Stomach smooth muscle (tissue), 2 donors: ENCODE measurements around the gene NAA10.

Experiments
- H3K27ac ChIP-seq: one replicate; pipeline ENCODE4 v1.7.0; 2013; ENCODE audit warnings: mild to moderate bottlenecking, low read length, inconsistent platforms
- H3K27me3 ChIP-seq, 2 donors: one replicate each; pipeline ENCODE4 v1.7.0; 2013; ENCODE audit warnings: low read length in 2 of 2; ENCODE audit not compliant: insufficient read depth in 2 of 2, control insufficient read depth in 1 of 2
- H3K36me3 ChIP-seq, 2 donors: one replicate each; pipeline ENCODE4 v1.7.0; 2013; ENCODE audit warnings: low read length in 2 of 2; ENCODE audit not compliant: control insufficient read depth in 2 of 2, insufficient read depth in 2 of 2
- H3K4me1 ChIP-seq: one replicate; pipeline ENCODE4 v1.7.0; 2013; ENCODE audit warnings: low read length; ENCODE audit not compliant: control insufficient read depth, insufficient read depth
- H3K4me3 ChIP-seq, 2 donors: one replicate each; pipeline ENCODE4 v1.7.0; 2013; ENCODE audit warnings: low read length in 2 of 2
- H3K9ac ChIP-seq, 2 donors: one replicate each; pipeline ENCODE4 v1.7.0; 2013; ENCODE audit warnings: low read length in 2 of 2, mild to moderate bottlenecking in 1 of 2
- H3K9me3 ChIP-seq, 2 donors: one replicate each; pipeline ENCODE4 v1.7.0; 2013; ENCODE audit warnings: low read length in 2 of 2; ENCODE audit not compliant: control insufficient read depth in 2 of 2
- donor health status: healthy.
- donor health status: Pancreatic carcinoma.

Gene NAA10

DNA sequence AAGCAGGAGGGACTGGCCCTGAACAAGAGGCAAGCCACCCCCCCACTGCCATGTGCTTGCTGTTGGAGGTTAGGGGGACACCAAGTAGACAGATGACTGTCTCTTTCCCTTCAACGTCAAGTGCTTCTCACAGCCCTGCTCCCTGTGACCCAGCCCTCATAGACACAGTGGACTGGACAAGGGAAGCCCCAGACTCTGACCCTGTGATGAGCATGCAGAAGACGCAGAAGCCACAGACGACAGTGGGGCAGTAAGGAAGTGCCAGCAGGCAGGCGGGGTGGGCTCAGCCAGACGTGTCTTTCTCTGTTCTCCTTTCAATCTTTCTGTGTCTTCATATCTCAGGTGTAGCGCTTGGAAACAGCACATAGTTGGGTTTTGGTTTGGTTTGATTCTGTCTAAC, 46.5 kb downstream of the NAA10 start:
- Histone ChIP-seq H3K4me3 (no peak overlapping the region), H3K27me3 (peaks cover 27 to 50% of the 10 kb centered on the region in 2 donors), H3K36me3 (no peaks in the 10 kb centered on the region), H3K27ac (no peak overlapping the region), H3K9ac (no peak overlapping the region), H3K4me1 (peaks cover 8% of the 10 kb centered on the region), H3K9me3 (no peaks in the 10 kb centered on the region)

DNA sequence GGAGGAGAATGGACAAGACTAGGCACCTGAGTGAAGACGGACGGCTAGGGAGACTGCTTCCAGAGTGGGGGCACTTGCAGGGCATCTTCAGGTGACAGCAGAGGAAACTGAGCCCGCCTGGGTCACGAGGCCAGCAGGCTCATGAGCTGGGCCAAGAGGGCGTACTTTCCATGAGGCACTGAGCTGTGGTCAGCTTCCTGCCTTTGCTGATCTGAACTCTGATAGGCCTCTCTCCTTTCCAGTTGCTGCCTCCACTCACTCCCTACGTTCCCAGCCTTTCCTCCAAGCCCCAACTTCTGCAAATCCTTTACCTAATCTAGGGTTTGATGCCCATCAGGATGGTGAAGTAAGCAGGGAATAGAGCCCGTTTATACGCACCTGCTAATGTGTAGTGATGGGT, 47.5 kb downstream of the NAA10 start:
- Histone ChIP-seq H3K27me3 (peaks cover 27 to 52% of the 10 kb centered on the region in 2 donors), H3K4me3 (no peak overlapping the region), H3K9me3 (no peaks in the 10 kb centered on the region), H3K27ac (no peak overlapping the region), H3K9ac (no peak overlapping the region), H3K36me3 (no peaks in the 10 kb centered on the region), H3K4me1 (peaks cover 8% of the 10 kb centered on the region)

DNA sequence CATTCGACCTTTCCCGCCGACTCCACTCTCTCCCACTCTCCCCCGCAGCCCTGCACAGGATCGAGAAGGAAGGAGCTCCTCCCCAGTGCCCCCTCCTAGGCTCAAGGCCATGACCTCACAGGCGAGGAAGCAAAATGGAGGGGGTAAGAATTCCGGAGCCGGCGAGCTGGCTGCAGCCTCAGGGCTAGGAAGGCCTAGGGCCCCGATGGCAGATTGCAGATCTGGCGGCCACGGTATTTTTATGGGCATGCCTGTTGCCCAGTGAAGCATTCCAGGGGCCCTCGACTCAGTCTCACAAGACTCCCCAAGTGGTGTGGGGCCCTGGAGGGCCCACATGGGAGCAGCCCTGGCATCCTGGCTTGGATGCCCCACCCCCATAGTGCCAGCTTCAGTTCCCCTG, 47.9 kb downstream of the NAA10 start:
- no peaks in the 10 kb centered on the region for H3K9me3 ChIP-seq
- H3K9ac ChIP-seq = no peak overlapping the region
- H3K27ac ChIP-seq = no peak overlapping the region
- H3K4me1 ChIP-seq = peaks cover 8% of the 10 kb centered on the region
- H3K36me3 ChIP-seq = no peaks in the 10 kb centered on the region
- no peak overlapping the region for H3K4me3 ChIP-seq
- peaks cover 27 to 51% of the 10 kb centered on the region in 2 donors for H3K27me3 ChIP-seq

DNA sequence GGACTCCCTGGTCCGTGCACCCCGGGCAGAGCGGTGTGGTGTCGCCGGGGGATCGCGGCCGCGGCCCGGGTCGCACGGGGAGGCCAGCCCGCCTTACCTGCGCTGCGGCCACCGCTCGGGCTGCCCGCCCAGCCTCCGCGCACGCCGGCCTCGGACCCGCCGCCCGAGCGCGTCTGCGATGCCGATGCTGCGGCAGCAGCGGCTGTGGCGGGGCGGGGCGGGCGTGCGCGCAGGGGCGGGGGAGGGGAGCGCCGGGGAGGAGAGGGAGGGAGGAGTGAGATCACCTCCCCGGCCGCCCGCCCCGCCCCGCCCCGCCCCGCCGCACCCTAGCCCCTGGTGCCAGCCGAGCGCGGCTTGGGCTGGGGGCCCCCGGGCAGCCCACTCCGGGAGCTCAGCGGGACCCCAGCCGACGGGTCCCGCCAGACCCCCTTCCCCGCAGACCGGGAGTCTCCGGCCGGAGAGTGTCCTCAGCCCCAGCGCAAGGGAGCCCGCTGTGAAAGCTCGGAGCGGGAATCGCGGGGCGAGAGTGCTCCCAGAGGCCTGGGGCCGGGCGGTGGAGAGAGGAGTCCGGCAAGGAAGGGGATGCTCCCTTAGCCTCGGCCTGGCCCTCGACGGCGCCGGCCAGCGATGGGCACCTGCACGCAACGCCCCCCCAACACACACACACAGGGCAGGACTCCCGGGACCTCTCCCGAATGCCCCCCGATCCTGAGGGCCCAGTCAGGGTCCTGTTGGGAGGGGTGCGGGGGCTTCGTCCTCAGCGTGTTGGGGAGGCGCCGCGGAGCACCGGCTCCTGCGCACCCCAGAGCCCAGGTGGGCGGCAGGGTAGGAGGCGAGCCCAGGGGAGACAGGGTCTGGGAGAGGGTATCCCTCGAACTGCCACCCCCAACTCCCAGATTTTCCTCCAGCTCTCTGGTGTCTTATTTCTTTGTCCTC, 48.6 kb downstream of the NAA10 start, which contains the start of gene L1CAM:
L1CAM (minus strand) TSS at position 206 of the 936 bp plus-strand sequence. CDS start 10,337 bp downstream, outside the sequence.
- Histone ChIP-seq H3K36me3 (no peaks in the 10 kb centered on the region), H3K9ac (no peak within 1 kb of the TSS), H3K27ac (no peak within 1 kb of the TSS), H3K9me3 (no peaks in the 10 kb centered on the region), H3K4me1 (peaks cover 8% of the 10 kb centered on the region), H3K27me3 (peaks cover 27 to 53% of the 10 kb centered on the region in 2 donors), H3K4me3 (peak within 1 kb of the TSS in 1 of 2 donors; percentile 35)

DNA sequence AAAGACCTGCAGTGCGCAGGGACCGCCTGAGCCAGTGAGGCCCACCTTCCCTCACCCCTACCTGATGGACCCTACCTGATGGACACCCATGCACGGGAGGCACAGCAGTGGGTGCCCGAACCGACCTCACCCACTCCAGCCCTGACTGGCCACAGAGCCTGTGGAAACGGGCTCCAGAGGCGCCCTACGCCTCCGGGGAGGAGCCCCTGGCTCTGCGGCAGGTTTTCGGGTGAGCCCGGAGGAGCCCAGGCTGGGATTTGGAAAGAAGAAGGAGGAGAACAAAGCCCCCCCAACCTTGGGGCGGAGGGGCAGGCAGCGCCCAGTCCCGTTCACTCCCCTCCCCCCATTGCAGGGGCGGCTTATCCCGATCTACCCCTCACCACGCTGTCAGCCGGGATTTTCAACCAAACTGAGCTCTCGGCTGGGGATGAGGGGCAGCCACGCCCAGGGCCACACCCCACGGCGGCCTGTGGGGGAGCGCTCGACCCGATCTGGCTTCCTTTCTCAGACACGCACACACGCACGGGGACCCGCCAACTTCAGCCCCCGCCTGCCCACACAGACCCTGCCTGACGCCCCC, 49.5 kb downstream of the NAA10 start:
- H3K4me1 ChIP-seq = peaks cover 8% of the 10 kb centered on the region
- peaks cover 27 to 57% of the 10 kb centered on the region in 2 donors for H3K27me3 ChIP-seq
- no peak overlapping the region for H3K27ac ChIP-seq

DNA sequence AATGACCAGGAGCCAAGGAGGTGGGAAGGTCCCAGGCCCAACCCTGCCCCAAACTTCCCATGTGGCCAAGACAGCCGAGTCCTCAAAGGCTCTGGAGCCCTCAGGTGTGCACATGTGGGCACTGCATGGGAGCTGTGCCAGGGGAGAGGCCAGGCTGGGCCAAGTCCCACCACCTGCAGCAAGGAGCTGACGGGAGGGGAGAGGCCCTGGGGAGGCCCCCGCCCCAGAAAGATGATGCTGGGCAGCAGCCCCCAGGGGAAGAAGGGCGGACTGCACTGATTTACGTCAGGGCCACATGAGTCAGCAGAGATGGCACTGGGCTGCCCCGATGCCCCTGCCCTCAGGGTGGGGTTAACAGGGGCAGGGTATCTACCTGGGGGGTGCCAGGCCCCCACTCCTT, 50.2 kb downstream of the NAA10 start:
- Histone ChIP-seq H3K27me3 (peaks cover 27 to 60% of the 10 kb centered on the region in 2 donors), H3K4me1 (peaks cover 8% of the 10 kb centered on the region), H3K27ac (no peak overlapping the region), H3K9me3 (no peaks in the 10 kb centered on the region), H3K9ac (no peak overlapping the region), H3K4me3 (no peak overlapping the region), H3K36me3 (no peaks in the 10 kb centered on the region)

More for the DNA sequence above, 49.5 kb downstream of the NAA10 start:
- Histone ChIP-seq H3K36me3 (no peaks in the 10 kb centered on the region), H3K9me3 (no peaks in the 10 kb centered on the region), H3K4me3 (peak overlapping the region in 1 of 2 donors; percentile 35), H3K9ac (no peak overlapping the region)

DNA sequence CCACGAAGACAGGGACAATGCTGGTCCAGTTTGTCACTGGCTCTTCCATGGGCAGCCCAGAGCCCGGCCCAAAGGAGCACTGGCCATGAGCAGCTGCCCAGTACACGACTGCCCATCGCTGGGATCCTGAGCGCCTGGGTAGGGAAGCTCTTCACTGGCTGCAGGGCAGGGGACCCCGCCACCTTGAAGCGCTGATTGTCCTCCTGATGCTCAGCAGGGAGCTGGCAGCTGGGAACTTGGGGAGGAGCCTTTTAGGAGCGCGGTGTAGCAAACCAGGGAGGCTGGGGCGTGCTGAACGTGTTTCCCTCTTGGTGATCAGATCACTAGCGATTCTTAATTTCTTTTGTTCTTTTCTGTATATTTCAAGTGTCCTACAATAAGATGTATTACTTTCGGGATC, 50.7 kb downstream of the NAA10 start:
- Histone ChIP-seq H3K27me3 (peaks cover 27 to 61% of the 10 kb centered on the region in 2 donors), H3K36me3 (no peaks in the 10 kb centered on the region), H3K4me3 (no peak overlapping the region), H3K4me1 (peaks cover 8% of the 10 kb centered on the region), H3K27ac (no peak overlapping the region), H3K9ac (no peak overlapping the region), H3K9me3 (no peaks in the 10 kb centered on the region)

DNA sequence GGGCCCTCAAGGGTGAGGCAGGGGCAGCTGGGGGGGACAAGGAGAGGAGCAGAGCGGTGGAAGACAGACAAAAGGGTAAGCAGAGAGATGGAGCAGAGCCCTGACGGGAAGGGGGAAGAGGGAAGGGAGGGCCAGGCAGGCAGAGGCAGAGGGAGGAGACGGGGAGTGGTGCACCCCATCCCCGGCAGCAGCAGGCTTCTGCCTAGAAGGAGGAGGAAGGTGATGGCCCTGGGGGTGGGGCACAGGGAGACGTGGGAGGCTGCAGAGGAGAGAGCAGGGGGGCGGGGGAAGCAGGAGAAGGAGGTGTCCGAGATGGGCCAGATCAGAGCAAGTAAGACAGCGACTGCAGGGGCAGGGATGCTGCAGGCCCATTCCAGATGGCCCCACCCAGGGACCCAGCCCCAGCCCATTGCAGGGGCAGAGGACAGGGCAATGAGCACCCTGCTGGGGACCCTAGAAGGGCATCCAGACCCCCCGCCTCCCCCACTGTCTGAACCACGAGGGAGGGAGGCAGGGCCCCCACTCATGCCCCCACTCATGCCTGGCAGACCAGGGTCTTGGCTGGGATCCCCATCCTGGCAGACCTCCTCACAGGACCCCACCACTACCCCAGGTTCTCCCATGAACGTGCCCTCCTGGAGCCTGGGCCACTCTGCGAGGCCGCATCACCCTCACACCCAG, 51.5 kb downstream of the NAA10 start:
- no peaks in the 10 kb centered on the region for H3K36me3 ChIP-seq
- H3K27me3 ChIP-seq = peaks cover 27 to 66% of the 10 kb centered on the region in 2 donors
- H3K9me3 ChIP-seq = no peaks in the 10 kb centered on the region
- H3K27ac ChIP-seq = no peak overlapping the region
- H3K4me3 ChIP-seq = peak overlapping the region in 1 of 2 donors; percentile 22
- peaks cover 8% of the 10 kb centered on the region for H3K4me1 ChIP-seq
- no peak overlapping the region for H3K9ac ChIP-seq

DNA sequence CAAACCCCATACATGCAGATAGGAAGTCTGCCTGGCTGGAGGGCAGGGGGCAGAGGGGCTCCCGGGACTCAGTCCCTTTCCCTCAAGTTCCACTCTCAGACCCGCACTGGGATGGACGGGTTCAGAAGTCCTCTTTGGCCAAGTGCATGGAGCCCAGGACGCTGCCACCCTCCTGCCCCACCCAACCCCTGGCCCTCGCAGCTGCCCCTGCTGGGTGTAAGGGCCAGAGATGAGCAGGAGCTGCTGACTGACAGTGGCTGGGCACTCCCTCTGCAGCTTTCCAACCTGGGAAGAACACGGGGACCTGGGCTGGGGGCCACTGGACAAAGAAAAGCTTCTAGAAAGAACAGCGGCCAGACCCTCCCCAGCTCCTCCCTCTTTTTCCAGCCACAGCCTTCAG, 52.3 kb downstream of the NAA10 start:
- Histone ChIP-seq H3K27me3 (peaks cover 31 to 67% of the 10 kb centered on the region in 2 donors), H3K9ac (no peak overlapping the region), H3K9me3 (no peaks in the 10 kb centered on the region), H3K4me3 (no peak overlapping the region), H3K4me1 (peaks cover 8% of the 10 kb centered on the region), H3K27ac (no peak overlapping the region), H3K36me3 (no peaks in the 10 kb centered on the region)

DNA sequence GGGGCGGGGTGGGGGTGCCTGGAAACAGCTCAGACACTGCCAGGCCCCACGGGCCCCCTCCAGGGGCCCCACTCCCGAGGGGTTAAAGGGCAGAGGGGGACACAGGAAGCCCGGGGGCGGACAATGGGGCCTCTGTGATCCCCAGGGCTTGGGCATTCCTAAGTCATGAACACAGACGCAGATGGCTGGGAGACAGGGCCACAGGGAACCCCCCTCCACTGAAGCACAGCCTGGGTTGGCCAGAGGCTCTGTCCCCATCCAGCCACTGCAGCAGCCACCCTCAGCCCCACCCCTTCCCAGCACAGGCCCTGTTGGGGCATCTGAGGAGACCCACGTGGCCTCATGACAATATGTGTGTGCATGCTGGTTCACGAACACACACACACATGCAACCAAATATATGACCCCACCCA, 52.7 kb downstream of the NAA10 start:
- H3K9ac ChIP-seq = no peak overlapping the region
- no peak overlapping the region for H3K27ac ChIP-seq
- H3K36me3 ChIP-seq = no peaks in the 10 kb centered on the region
- H3K4me3 ChIP-seq = no peak overlapping the region
- H3K4me1 ChIP-seq = peaks cover 8% of the 10 kb centered on the region
- H3K9me3 ChIP-seq = no peaks in the 10 kb centered on the region
- H3K27me3 ChIP-seq = peaks cover 31 to 62% of the 10 kb centered on the region in 2 donors
